ENCODE data around the gene TSC22D1.

Gene TSC22D1

DNA sequence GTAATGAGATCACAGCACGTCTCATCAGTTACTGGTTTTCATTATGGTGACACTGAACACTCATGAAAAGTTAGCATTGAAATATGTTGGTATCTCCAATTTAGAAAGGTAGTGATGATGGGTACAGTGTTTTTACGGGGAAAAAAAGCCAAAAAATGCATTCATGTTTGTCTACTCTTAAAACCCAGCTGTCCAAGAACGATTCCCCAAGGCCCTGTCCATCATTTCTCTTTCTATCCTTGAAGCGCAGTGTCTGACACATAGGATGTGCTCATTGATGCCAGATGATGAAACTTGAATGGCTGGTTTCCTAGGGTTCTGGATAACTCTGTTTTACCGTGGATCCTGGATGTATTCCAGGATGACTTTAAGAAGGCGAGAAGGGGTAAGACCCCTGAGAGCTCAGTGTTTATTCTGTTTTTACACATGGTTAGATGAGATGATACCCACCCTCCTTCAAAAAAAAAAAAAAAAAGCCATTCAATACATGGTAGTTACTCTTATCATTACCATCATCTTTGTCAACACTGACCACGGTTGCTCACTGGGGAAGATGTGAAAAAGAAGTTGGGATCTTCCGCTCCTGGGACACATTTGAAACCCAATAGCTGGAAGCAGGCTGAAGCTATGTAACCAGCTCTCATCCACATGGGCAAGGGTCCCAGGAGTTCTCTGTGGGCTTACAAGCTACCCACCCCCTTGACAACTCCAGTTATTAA, 180.0 kb downstream of the TSC22D1 start:
- Histone ChIP-seq H2BK12ac (ENCODE audit: low read length) (peak overlapping the region; percentile 25), H3K23ac (ENCODE audit: low read length) (no peak overlapping the region), H3K4ac (ENCODE audit: low read depth, low read length) (no peak overlapping the region), H3K79me1 (ENCODE audit: low read length) (no peaks in the 10 kb centered on the region), H4K8ac (ENCODE audit: low read depth, low read length) (peak overlapping the region; percentile 1), H2AK5ac (ENCODE audit: low read length) (no peak overlapping the region), H4K12ac (ENCODE audit: low read depth, low read length) (no peak overlapping the region), H2AFZ (ENCODE audit: insufficient read depth, low read length, poor library complexity) (no peak overlapping the region), H4K91ac (ENCODE audit: low read depth, low read length) (peak overlapping the region; percentile 5), H3K9me3 (ENCODE audit: insufficient read depth, low read depth, low read length) (no peaks in the 10 kb centered on the region), H2BK5ac (ENCODE audit: low read depth, low read length, poor library complexity) (peak overlapping the region; percentile 2), H3K18ac (ENCODE audit: low read length) (no peak overlapping the region), H3K36me3 (ENCODE audit: control insufficient read depth in 1 of 2, insufficient read depth in 2 of 2, low read length in 2 of 2) (no peaks in the 10 kb centered on the region), H2BK120ac (ENCODE audit: insufficient read depth, low read length, poor library complexity) (no peak overlapping the region), H3K9ac (ENCODE audit: low read length) (no peak overlapping the region), H3K79me2 (ENCODE audit: control insufficient read depth, insufficient read depth, low read length, poor library complexity) (no peaks in the 10 kb centered on the region), H3K27me3 (ENCODE audit: insufficient read depth, low read length) (no peaks in the 10 kb centered on the region), H3K27ac (ENCODE audit: low read depth, low read length) (peak overlapping the region; percentile 1), H3K14ac (ENCODE audit: low read length) (no peak overlapping the region), H3K4me1 (ENCODE audit: control insufficient read depth in 1 of 2, insufficient read depth in 2 of 2, low read length in 2 of 2) (peaks cover 8 to 12% of the 10 kb centered on the region in 2 experiments), H3K4me3 (ENCODE audit: low read depth, low read length) (no peak overlapping the region), H3K4me2 (ENCODE audit: low read length) (no peak overlapping the region)
- no CpG with 5 or more reads among the region's 8 CpGs for WGBS (ENCODE audit: extremely low coverage, insufficient coverage, insufficient read length)
- peak in 1 of 2 donors; percentile 18 for DNase-seq

DNA sequence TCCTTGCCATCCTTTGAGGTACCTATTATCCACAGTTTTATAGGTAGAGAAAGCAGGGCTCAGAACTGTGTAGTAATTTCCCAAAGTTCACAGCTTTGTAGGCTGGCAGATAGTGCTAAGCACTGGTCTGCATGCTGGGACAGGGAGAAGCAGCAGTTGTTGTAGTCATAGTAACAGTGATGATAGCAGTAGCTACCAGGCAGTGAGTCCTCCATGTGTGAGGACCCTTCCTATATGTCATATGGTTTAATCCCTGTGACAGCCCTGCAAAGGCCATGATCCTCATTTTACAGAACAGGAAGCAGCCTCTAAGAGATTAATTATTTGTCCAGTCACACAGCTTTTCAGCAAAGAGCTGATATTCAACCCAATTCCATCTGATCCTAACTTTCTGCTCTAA, 181.5 kb downstream of the TSC22D1 start:
- no peaks in the 10 kb centered on the region for H3K27me3 ChIP-seq (ENCODE audit: insufficient read depth, low read length)
- no peak overlapping the region for H2AK5ac ChIP-seq (ENCODE audit: low read length)
- H2BK5ac ChIP-seq (ENCODE audit: low read depth, low read length, poor library complexity), result no peak overlapping the region
- no peaks in the 10 kb centered on the region for H3K79me2 ChIP-seq (ENCODE audit: control insufficient read depth, insufficient read depth, low read length, poor library complexity)
- no peaks in the 10 kb centered on the region for H3K9me3 ChIP-seq (ENCODE audit: insufficient read depth, low read depth, low read length)
- H4K12ac ChIP-seq (ENCODE audit: low read depth, low read length), result no peak overlapping the region
- H2BK12ac ChIP-seq (ENCODE audit: low read length), result no peak overlapping the region
- no peak overlapping the region for H3K4ac ChIP-seq (ENCODE audit: low read depth, low read length)
- no peak overlapping the region for H3K14ac ChIP-seq (ENCODE audit: low read length)
- no peak overlapping the region for H3K23ac ChIP-seq (ENCODE audit: low read length)
- no peak overlapping the region for H2AFZ ChIP-seq (ENCODE audit: insufficient read depth, low read length, poor library complexity)
- no peak for DNase-seq
- H3K4me2 ChIP-seq (ENCODE audit: low read length), result no peak overlapping the region
- H3K27ac ChIP-seq (ENCODE audit: low read depth, low read length), result no peak overlapping the region
- H3K79me1 ChIP-seq (ENCODE audit: low read length), result no peaks in the 10 kb centered on the region
- H3K36me3 ChIP-seq (ENCODE audit: control insufficient read depth in 1 of 2, insufficient read depth in 2 of 2, low read length in 2 of 2), result no peaks in the 10 kb centered on the region
- H4K8ac ChIP-seq (ENCODE audit: low read depth, low read length), result no peak overlapping the region
- H3K4me1 ChIP-seq (ENCODE audit: control insufficient read depth in 1 of 2, insufficient read depth in 2 of 2, low read length in 2 of 2), result peaks cover 8 to 12% of the 10 kb centered on the region in 2 experiments
- H3K18ac ChIP-seq (ENCODE audit: low read length), result no peak overlapping the region
- no peak overlapping the region for H3K4me3 ChIP-seq (ENCODE audit: low read depth, low read length)
- no peak overlapping the region for H3K9ac ChIP-seq (ENCODE audit: low read length)
- H2BK120ac ChIP-seq (ENCODE audit: insufficient read depth, low read length, poor library complexity), result no peak overlapping the region
- no peak overlapping the region for H4K91ac ChIP-seq (ENCODE audit: low read depth, low read length)

DNA sequence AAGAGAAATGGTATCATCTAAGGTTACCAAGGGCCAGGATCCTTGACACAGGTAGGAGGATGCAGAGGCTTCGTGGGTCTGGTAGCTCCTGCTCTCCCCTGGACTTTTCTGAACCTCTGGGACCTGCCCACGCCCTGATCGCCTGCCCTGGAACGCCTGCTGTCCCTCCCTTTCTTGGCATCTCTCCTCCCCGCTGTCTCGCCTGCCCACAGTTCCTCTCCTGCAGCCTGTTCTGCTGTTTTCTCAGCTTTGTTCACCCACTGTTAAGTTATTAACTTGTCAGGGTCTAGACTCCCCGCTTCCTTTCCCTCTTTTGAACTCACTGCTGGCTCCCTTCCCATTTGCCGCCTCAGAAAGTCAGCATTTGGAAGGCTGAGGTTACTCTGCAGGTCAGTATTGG, 182.7 kb downstream of the TSC22D1 start:
- no peak overlapping the region for H2AFZ ChIP-seq (ENCODE audit: insufficient read depth, low read length, poor library complexity)
- H3K4me1 ChIP-seq (ENCODE audit: control insufficient read depth in 1 of 2, insufficient read depth in 2 of 2, low read length in 2 of 2), result peaks cover 13 to 19% of the 10 kb centered on the region in 2 experiments
- DNase-seq, result no peak
- H3K4me3 ChIP-seq (ENCODE audit: low read depth, low read length), result no peak overlapping the region
- no peak overlapping the region for H3K18ac ChIP-seq (ENCODE audit: low read length)
- no peaks in the 10 kb centered on the region for H3K36me3 ChIP-seq (ENCODE audit: control insufficient read depth in 1 of 2, insufficient read depth in 2 of 2, low read length in 2 of 2)
- H3K79me1 ChIP-seq (ENCODE audit: low read length), result no peaks in the 10 kb centered on the region
- WGBS (ENCODE audit: extremely low coverage, insufficient coverage, insufficient read length), result no CpG with 5 or more reads among the region's 8 CpGs
- H3K9ac ChIP-seq (ENCODE audit: low read length), result no peak overlapping the region
- no peak overlapping the region for H2BK12ac ChIP-seq (ENCODE audit: low read length)
- no peak overlapping the region for H3K14ac ChIP-seq (ENCODE audit: low read length)
- no peak overlapping the region for H3K4ac ChIP-seq (ENCODE audit: low read depth, low read length)
- no peak overlapping the region for H4K12ac ChIP-seq (ENCODE audit: low read depth, low read length)
- no peak overlapping the region for H4K8ac ChIP-seq (ENCODE audit: low read depth, low read length)
- H3K79me2 ChIP-seq (ENCODE audit: control insufficient read depth, insufficient read depth, low read length, poor library complexity), result no peaks in the 10 kb centered on the region
- no peaks in the 10 kb centered on the region for H3K9me3 ChIP-seq (ENCODE audit: insufficient read depth, low read depth, low read length)
- no peak overlapping the region for H2BK120ac ChIP-seq (ENCODE audit: insufficient read depth, low read length, poor library complexity)
- H3K23ac ChIP-seq (ENCODE audit: low read length), result no peak overlapping the region
- H3K4me2 ChIP-seq (ENCODE audit: low read length), result no peak overlapping the region
- H3K27ac ChIP-seq (ENCODE audit: low read depth, low read length), result no peak overlapping the region
- no peak overlapping the region for H2BK5ac ChIP-seq (ENCODE audit: low read depth, low read length, poor library complexity)
- no peak overlapping the region for H4K91ac ChIP-seq (ENCODE audit: low read depth, low read length)
- no peak overlapping the region for H2AK5ac ChIP-seq (ENCODE audit: low read length)
- H3K27me3 ChIP-seq (ENCODE audit: insufficient read depth, low read length), result no peaks in the 10 kb centered on the region

DNA sequence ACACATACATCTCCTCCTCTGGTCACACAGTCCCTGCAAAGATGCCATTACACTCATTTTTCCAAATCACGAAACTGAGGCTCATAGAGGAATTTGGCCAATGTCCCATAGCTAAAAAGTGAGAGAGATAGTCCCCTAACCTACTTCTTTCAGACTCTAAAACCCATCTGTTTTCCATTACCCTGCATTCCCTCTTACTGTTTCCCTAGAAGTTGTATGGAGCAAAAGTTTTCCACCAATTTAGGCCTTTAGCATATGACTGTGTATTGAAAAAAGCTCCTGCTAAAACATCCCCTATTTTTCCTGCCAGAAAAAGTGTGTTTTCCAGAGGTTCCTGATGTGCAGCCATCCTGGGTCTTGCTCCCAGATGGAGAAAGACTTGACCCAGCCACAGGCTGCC, 186.3 kb downstream of the TSC22D1 start:
- Histone ChIP-seq H2AFZ (ENCODE audit: insufficient read depth, low read length, poor library complexity) (no peak overlapping the region), H3K27me3 (ENCODE audit: insufficient read depth, low read length) (no peaks in the 10 kb centered on the region), H2AK5ac (ENCODE audit: low read length) (no peak overlapping the region), H3K23ac (ENCODE audit: low read length) (no peak overlapping the region), H4K91ac (ENCODE audit: low read depth, low read length) (no peak overlapping the region), H3K79me2 (ENCODE audit: control insufficient read depth, insufficient read depth, low read length, poor library complexity) (no peaks in the 10 kb centered on the region), H4K12ac (ENCODE audit: low read depth, low read length) (no peak overlapping the region), H3K79me1 (ENCODE audit: low read length) (peaks cover 3% of the 10 kb centered on the region), H2BK120ac (ENCODE audit: insufficient read depth, low read length, poor library complexity) (no peak overlapping the region), H3K14ac (ENCODE audit: low read length) (no peak overlapping the region), H3K4me2 (ENCODE audit: low read length) (no peak overlapping the region), H3K36me3 (ENCODE audit: control insufficient read depth in 1 of 2, insufficient read depth in 2 of 2, low read length in 2 of 2) (no peaks in the 10 kb centered on the region), H3K27ac (ENCODE audit: low read depth, low read length) (no peak overlapping the region), H2BK12ac (ENCODE audit: low read length) (no peak overlapping the region), H3K4me3 (ENCODE audit: low read depth, low read length) (no peak overlapping the region), H3K4me1 (ENCODE audit: control insufficient read depth in 1 of 2, insufficient read depth in 2 of 2, low read length in 2 of 2) (peaks cover 11 to 14% of the 10 kb centered on the region in 2 experiments), H3K9ac (ENCODE audit: low read length) (no peak overlapping the region), H2BK5ac (ENCODE audit: low read depth, low read length, poor library complexity) (no peak overlapping the region), H4K8ac (ENCODE audit: low read depth, low read length) (no peak overlapping the region), H3K9me3 (ENCODE audit: insufficient read depth, low read depth, low read length) (no peaks in the 10 kb centered on the region), H3K4ac (ENCODE audit: low read depth, low read length) (no peak overlapping the region), H3K18ac (ENCODE audit: low read length) (no peak overlapping the region)
- no CpG with 5 or more reads among the region's 1 CpG for WGBS (ENCODE audit: extremely low coverage, insufficient coverage, insufficient read length)
- no peak for DNase-seq

Data from trophoblast cell (in vitro differentiated cells and primary cell).